ENCODE results near the gene GARIN6. TPM values are rescaled to one million over a fixed set of nuclear protein-coding genes. Genes with fewer than 3 reads are reported as not detected.

The GARIN6 gene
- total RNA-seq, 1 experiment from 2014 or later: not detected

GRCh38 chr12:99644629-99645028 is 2.9 kb upstream of the GARIN6 start:
- RAD21 ChIA-PET (ENCODE audit: low non-redundant PET in 1 of 2, low total read pairs in 2 of 2, uncharacterized antibody in 2 of 2, unreplicated experiment in 2 of 2): no interaction called here
- ATAC-seq (no peak), DNase-seq (ENCODE audit: low read depth, low spot score) (no peak)
- TF ChIP-seq CTCF (IDR thresholded peaks at IDR 0.05 in 2 of 3, conservative IDR thresholded peaks at IDR 0.05 in 1 of 3; ENCODE audit: borderline replicate concordance in 1 of 3, insufficient read depth in 1 of 3, low read depth in 2 of 3, low read length in 2 of 3) (no peak), ELF1 (IDR thresholded peaks at IDR 0.05; ENCODE audit: borderline replicate concordance, low read depth) (no peak), CBX3 (IDR thresholded peaks at IDR 0.05; ENCODE audit: low read depth) (no peak), ATF3 (IDR thresholded peaks at IDR 0.05) (no peak), YY1 (IDR thresholded peaks at IDR 0.05; ENCODE audit: extremely low read depth, insufficient replicate concordance, low read depth, low read length) (no peak), POLR2AphosphoS5 (IDR thresholded peaks at IDR 0.05; ENCODE audit: low read depth, low read length) (no peak), TCF7L2 (IDR thresholded peaks at IDR 0.05; ENCODE audit: borderline replicate concordance, extremely low read depth, insufficient read depth, insufficient read length) (no peak), MAX (IDR thresholded peaks at IDR 0.05) (no peak), SIN3A (IDR thresholded peaks at IDR 0.05; ENCODE audit: low read depth) (no peak), ZNF274 (IDR thresholded peaks at IDR 0.05; ENCODE audit: low read depth, low read length) (no peak), SP1 (IDR thresholded peaks at IDR 0.05; ENCODE audit: low read depth) (no peak), EZH2phosphoT487 (IDR thresholded peaks at IDR 0.05; ENCODE audit: borderline replicate concordance) (no peak), EZH2 (IDR thresholded peaks at IDR 0.05) (no peak), RAD21 (IDR thresholded peaks at IDR 0.05; ENCODE audit: low read depth) (no peak), POLR2A (IDR thresholded peaks at IDR 0.05; ENCODE audit: borderline replicate concordance, extremely low read depth, insufficient read depth, insufficient read length) (no peak), CEBPB (IDR thresholded peaks at IDR 0.05; ENCODE audit: low read depth) (no peak), SRF (IDR thresholded peaks at IDR 0.05; ENCODE audit: low read depth) (no peak), REST (IDR thresholded peaks at IDR 0.05; ENCODE audit: low read depth) (no peak), ZBTB33 (IDR thresholded peaks at IDR 0.05; ENCODE audit: extremely low read depth, insufficient replicate concordance, low read length) (no peak)
- H3K36me3 ChIP-seq (ENCODE audit: control insufficient read depth in 1 of 2, insufficient read depth in 2 of 2, low read length in 2 of 2): no peaks in the 10 kb centered on the region
- CTCF ChIA-PET: no interaction called here
- no peaks in the 10 kb centered on the region for H3K9me2 ChIP-seq (ENCODE audit: insufficient read depth)
- no peak overlapping the region for H3K9ac ChIP-seq (ENCODE audit: low read length)
- H3K4me1 ChIP-seq (ENCODE audit: control insufficient read depth in 1 of 2, insufficient read depth in 2 of 2, low read length in 2 of 2): no peaks in the 10 kb centered on the region
- intact Hi-C loops (cut with micrococcal nuclease): no loop called here
- no peak overlapping the region for H3K4me2 ChIP-seq (ENCODE audit: low read length)
- no TSS peak for BruUV-seq (replicated peaks)
- H3K27ac ChIP-seq (ENCODE audit: low read depth, low read length): no peak overlapping the region
- POLR2A ChIA-PET: no interaction called here
- H4K20me1 ChIP-seq (ENCODE audit: insufficient read depth): no peaks in the 10 kb centered on the region
- H3K4me3 ChIP-seq (replicated peaks in 1 of 2; ENCODE audit: low read depth in 1 of 2, low read length in 2 of 2): no peak overlapping the region
- H3K27me3 ChIP-seq (ENCODE audit: insufficient read depth, low read length): peaks cover 8% of the 10 kb centered on the region
- H3K79me2 ChIP-seq (ENCODE audit: insufficient read depth, low read length): no peaks in the 10 kb centered on the region
- H2AFZ ChIP-seq (ENCODE audit: low read depth, low read length, poor library complexity, severe bottlenecking): no peak overlapping the region
- H3K9me3 ChIP-seq (ENCODE audit: control insufficient read depth in 1 of 2, insufficient read depth in 1 of 2, low read depth in 1 of 2, low read length in 2 of 2): no peaks in the 10 kb centered on the region

Measured in HCT116 (cell line).